Measurements from ENCODE around the gene RHO. TPM values are rescaled to one million over a fixed set of nuclear protein-coding genes. Genes with fewer than 3 reads are reported as not detected.

Gene RHO
- total RNA-seq, 1 donor from 2014 or later: not detected

DNA sequence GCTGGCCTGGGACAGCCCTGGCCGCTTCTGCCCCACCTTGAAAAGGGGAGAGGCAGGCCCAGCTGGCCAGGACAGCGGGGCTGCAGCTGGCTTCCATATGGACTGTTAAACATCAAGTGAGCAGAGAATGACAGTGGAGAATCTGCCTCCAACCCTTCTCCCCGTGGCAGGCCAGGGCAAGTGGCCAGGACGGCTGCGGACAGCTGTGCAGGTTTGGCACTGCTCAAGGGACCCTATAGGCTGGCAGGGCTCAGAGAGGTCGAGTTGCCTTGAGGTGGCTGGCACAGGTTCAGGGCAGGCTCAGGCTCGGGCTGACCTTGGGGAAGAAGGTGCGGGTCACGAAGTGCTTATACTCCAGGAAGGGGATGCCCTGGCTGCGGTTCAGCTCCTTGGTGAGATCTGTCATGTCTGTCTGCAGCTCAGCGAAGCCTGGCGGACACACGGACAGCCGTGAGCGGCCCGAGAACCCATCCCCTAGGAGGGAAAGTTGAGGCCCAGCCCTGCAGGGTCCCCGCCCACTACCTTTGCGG lies 38.8 kb downstream of the RHO start:
- Histone ChIP-seq H3K36me3 (ENCODE audit: control insufficient read depth, insufficient read depth, low read length) (no peaks in the 10 kb centered on the region), H3K27me3 (ENCODE audit: control insufficient read depth, insufficient read depth, low read length) (no peaks in the 10 kb centered on the region), H3K4me3 (ENCODE audit: low read depth, low read length) (no peak overlapping the region)
- no peak for DNase-seq (ENCODE audit: low read depth)
- TF ChIP-seq, protein P1, sequence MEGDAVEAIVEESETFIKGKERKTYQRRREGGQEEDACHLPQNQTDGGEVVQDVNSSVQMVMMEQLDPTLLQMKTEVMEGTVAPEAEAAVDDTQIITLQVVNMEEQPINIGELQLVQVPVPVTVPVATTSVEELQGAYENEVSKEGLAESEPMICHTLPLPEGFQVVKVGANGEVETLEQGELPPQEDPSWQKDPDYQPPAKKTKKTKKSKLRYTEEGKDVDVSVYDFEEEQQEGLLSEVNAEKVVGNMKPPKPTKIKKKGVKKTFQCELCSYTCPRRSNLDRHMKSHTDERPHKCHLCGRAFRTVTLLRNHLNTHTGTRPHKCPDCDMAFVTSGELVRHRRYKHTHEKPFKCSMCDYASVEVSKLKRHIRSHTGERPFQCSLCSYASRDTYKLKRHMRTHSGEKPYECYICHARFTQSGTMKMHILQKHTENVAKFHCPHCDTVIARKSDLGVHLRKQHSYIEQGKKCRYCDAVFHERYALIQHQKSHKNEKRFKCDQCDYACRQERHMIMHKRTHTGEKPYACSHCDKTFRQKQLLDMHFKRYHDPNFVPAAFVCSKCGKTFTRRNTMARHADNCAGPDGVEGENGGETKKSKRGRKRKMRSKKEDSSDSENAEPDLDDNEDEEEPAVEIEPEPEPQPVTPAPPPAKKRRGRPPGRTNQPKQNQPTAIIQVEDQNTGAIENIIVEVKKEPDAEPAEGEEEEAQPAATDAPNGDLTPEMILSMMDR (IDR thresholded peaks at IDR 0.05; ENCODE audit: insufficient read depth, low read length, poor library complexity, severe bottlenecking): no peak

DNA sequence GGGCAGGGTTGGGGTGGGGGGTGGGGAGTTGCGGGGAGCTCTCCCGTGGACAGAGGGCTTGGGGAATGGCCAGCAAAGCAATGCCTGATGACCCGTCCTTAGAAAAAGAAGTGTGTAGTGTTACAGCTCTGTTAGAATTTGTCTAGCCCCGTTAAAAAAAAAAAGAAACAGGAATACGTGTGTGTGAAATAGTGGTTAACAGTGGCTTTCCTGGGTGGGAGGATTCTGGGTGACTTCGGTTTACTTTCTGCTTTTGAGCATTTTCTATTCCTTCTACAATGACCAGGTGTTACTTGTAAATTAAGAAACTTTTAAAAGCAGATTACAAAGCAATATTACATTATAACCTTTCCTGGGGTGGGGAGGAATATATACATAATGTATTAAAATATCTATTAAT lies 39.5 kb downstream of the RHO start:
- TF ChIP-seq, protein P1 (IDR thresholded peaks at IDR 0.05; ENCODE audit: insufficient read depth, low read length, poor library complexity, severe bottlenecking): no peak
- Histone ChIP-seq H3K27me3 (ENCODE audit: control insufficient read depth, insufficient read depth, low read length) (no peaks in the 10 kb centered on the region), H3K36me3 (ENCODE audit: control insufficient read depth, insufficient read depth, low read length) (no peaks in the 10 kb centered on the region), H3K4me3 (ENCODE audit: low read depth, low read length) (no peak overlapping the region)
- DNase-seq (ENCODE audit: low read depth): no peak

DNA sequence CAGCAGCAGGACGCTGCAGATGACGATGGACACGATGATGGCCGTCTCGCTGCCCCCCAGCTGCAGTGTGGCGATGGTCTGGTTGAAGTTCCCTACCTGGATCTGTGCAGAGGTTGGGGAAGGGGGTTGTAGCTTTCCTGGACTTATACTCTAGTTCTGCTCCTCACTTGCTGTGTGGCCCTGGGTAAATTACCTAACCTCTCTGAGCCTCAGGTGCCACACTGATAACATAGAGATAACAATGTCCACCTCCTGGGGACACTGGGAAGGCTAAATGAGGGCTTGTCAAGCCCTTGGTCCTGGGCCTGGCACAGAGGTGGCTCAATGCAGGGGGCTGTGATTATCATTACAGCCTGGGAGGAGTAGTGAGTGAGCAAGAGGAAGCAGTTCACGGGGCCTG lies 41.4 kb downstream of the RHO start:
- Histone ChIP-seq H3K36me3 (ENCODE audit: control insufficient read depth, insufficient read depth, low read length) (no peaks in the 10 kb centered on the region), H3K27me3 (ENCODE audit: control insufficient read depth, insufficient read depth, low read length) (no peaks in the 10 kb centered on the region), H3K4me3 (ENCODE audit: low read depth, low read length) (no peak overlapping the region)
- TF ChIP-seq, protein P1 (IDR thresholded peaks at IDR 0.05; ENCODE audit: insufficient read depth, low read length, poor library complexity, severe bottlenecking): no peak
- DNase-seq (ENCODE audit: low read depth): no peak

DNA sequence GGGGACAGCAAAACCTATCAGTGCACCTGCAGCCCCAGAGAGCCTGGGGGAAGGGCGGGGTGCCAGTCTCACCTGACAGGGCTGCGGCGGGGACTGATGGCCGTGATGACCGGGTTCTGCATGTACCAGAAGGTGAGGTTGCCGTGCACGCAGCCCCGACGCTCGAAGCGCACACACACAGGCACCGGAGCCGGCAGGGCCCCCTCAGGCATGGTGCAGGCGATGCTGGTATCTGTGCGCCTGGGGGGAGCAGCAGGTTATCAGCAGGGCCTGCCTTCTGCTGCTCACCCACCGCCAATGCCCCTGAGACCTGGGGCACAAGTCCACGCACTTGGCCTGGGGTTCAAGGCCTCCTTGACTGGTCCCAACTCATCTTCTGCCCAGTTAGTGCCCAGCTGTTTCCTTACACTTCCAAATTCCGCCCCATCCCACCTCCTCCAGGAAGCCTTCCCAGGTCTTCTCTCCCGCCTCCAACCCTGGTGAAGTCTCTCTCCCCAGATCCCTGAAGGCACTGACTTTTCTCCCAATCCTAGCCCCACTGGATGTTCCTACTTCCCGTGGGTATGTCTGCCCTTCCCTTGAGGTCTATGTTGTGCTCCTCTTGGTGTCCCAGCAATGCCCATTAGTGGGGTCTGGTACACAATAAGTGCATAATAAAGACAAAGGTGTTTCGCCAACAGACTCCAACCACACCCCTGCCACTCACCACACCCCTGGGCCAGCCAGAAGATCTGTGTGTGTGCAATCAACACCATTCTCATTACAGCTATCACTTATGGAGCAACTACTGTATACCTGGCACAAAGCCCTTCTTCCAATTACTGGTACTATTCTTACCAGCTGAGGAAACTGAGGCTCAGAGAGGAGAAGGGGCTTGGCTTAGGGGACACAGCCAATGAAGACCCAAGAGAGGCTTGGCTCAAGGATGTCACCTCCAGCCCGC lies 43.4 kb downstream of the RHO start:
- TF ChIP-seq, protein P1 (IDR thresholded peaks at IDR 0.05; ENCODE audit: insufficient read depth, low read length, poor library complexity, severe bottlenecking): no peak
- Histone ChIP-seq H3K36me3 (ENCODE audit: control insufficient read depth, insufficient read depth, low read length) (no peaks in the 10 kb centered on the region), H3K4me3 (ENCODE audit: low read depth, low read length) (no peak overlapping the region), H3K27me3 (ENCODE audit: control insufficient read depth, insufficient read depth, low read length) (no peaks in the 10 kb centered on the region)
- DNase-seq (ENCODE audit: low read depth): no peak

DNA sequence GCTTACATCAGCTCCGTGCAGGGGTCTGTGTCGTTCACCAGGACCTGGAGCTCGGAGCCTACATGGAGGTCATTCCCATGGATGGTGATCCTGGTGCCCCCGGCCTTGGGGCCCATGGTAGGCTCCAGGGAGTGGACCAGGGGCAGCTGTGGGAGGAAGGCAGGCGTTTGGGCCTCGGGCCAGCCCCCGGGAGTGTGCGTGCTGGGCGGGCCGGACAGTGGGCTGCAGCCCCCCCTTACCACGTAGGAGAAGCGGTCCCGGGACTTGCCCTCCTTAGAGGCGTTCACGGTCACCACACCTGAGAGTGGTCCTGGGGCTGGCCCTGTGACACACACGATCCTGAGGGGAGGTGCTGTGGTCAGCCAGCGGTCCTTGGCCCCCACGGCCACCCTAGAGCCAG lies 44.2 kb downstream of the RHO start:
- H3K36me3 ChIP-seq (ENCODE audit: control insufficient read depth, insufficient read depth, low read length): no peaks in the 10 kb centered on the region
- TF ChIP-seq, protein P1 (IDR thresholded peaks at IDR 0.05; ENCODE audit: insufficient read depth, low read length, poor library complexity, severe bottlenecking): no peak
- no peak for DNase-seq (ENCODE audit: low read depth)

More for the DNA sequence above, 44.2 kb downstream of the RHO start:
- Histone ChIP-seq H3K27me3 (ENCODE audit: control insufficient read depth, insufficient read depth, low read length) (no peaks in the 10 kb centered on the region), H3K4me3 (ENCODE audit: low read depth, low read length) (no peak overlapping the region)

All from kidney epithelial cell (primary cell).